GM11168 (cell line): ENCODE measurements around the gene PSPH.
"Not testable (repeated sequence)": the region's sequence is repeated elsewhere in the genome, so short reads cannot be mapped to it uniquely, and the experiment has no call there.

Source experiments
- in situ Hi-C: fragments of 300-500 bp; cut with MboI; formaldehyde crosslinking; loops from one replicate; pipeline ENCODE4 v1.12.0; 2022; ENCODE audit warnings: low sequenced_read_pairs; ENCODE audit not compliant: unreplicated experiment

The PSPH gene

DNA sequence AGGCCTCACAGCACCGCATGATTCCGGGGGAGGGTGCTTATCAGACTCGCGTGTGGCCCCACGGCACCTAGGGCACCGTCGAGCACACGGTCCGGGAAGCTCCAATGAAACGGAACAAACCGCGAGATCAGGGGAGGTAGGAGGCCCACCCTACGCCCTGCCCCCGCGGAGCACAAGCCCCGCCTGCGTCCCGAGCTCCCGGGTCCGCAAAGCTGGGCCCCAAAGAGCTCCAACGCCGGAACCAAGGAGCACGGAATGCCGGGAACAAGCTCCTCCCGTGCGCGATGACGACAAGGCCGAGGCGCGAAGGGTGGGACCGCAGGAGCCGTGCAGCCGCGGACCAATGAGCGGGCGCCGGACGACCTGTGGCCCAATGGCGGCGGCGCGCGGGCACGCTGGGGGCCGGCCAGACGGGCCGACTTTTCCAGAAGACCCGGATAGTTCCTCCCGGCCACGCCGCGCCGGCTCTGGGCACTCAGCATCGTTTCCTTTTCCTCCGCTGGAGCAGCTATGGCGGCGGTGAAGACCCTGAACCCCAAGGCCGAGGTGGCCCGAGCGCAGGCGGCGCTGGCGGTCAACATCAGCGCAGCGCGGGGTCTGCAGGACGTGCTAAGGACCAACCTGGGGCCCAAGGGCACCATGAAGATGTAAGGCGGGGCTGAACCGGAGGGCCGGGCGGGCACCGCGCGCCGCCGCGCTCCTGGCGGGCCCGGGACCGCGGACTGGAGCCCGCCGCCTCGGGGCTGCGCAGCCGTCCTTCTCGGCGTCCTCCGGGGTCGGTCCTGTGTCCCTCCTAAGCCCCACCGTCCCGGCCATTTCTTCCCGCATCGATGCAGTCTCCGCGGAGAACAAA is at the start of gene PSPH, which contains the start of gene CCT6A:
Gene PSPH, minus strand, starts transcription at position 106 of the 853 bp plus-strand sequence. CDS start 30,232 bp downstream, outside the sequence.
Gene CCT6A, plus strand, starts transcription at position 427 of the 853 bp plus-strand sequence. Its CDS starts 84 bp downstream, at position 511.
- in situ Hi-C loops, result no loop called here

DNA sequence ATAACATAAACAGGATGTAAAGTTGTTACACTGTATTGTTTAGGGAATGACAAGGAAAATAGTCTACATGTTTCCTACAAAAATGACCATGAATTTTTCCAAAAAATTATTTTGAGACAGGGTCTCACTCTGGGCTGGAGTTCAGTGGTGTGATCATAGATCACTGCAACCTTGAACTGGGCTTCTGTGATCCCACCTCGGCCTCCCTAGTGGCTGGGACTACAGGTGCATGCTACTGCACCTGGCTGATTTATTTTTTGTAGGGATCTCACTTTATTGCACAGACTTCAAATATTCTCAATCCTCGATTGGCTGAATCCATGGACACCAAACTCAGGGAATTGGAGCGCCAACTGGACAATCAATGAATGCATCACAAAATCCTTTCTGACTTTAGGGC is 48.4 kb upstream of the PSPH start:
- in situ Hi-C loops, result loop anchor here (25.0 kb wide), 1 partner anchor 462 kb away; no protein-coding TSS in a partner anchor

DNA sequence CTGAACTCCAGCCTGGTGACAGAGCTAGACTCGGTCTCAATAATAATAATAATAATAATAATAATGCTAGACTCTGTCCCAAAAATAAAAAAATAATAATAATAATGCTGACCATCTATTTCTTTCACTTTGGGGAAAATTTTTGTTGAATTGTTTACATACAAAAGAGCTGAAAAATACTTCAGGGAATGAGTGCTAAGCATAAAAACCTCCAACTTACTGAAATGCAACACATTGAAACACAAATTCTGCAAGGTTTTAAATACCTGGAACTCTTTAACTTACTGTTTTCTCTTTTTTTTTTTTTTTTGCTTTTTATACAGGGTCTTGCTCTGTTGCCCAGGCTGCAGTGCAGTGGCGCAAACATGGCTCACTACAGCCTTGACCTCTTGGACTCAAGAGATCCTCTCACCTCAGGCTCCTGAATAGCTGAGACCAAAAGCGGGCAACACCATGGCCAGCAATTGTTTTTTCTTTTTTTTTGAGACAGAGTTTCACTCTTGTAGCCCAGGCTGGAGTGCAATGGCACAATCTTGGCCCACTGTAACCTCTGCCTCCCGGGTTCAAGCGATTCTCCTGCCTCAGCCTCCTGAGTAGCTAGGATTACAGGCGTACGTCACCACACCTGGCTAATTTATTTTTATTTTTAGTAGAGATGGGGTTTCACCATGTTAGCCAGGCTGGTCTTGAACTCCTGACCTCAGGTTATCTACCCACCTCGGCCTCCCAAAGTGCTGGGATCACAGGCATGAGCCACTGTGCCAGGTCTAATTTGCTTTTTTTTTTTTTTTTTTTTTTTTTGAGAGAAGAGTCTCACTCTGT is 47.2 kb upstream of the PSPH start:
- in situ Hi-C loops, result loop anchor here (25.0 kb wide), 1 partner anchor 461 kb away; no protein-coding TSS in a partner anchor

DNA sequence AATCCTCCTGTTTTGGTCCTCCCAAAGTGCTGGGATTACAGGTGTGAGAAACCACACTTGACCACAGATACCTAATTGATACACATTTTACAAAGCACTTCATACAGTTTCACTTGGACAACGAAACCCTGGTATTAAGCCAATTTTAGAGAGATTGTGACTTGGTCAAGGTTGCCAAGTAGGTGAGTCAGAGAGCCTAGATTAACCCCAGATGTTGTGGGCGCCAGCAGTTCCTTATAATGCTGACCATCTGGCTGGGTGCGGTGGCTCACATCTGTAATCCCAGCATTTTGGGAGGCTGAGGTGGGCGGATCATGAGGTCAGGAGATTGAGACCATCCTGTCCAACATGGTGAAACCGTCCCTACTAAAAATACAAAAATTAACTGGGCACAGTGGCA is 46.5 kb upstream of the PSPH start:
- in situ Hi-C loops, result loop anchor here (25.0 kb wide), 1 partner anchor 460 kb away; no protein-coding TSS in a partner anchor

DNA sequence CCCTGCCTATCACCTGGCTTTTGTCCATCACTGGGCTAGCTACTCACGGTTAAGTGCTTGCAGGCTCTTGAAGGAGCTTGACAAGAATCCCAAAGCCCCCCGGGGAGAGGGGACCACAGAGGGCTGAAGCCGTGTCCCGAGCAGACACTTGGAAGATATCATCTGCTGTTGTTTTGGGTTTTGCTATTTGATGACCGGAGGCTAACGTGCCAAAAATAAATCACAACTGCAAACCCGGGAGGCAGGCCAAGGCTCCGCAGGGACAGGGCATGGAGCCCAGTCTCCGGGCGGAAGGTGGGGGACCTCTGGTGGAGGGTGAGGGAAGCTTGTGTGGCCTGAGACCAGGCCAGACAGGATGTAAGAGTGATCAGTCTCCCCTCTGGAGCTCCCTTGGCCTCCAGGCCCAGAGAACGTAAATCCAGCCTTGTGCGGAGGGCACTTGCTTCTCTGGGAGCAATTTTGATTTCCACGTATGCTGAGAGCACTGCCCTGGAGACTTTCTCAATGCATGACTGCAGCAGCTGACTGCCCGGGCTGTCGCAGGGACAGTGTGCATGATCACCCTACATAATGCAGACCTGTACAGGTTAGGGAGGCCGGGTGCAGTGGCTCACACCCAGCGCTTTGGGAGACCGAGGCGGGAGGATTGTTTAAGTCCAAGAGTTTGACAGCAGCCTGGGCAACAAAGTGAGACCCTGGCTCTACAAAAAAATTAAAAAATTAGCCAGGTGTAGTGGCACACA is 41.7 kb upstream of the PSPH start, which contains the start of gene PHKG1:
Gene PHKG1, minus strand, starts transcription at position 164 of the 743 bp plus-strand sequence. CDS start 4,011 bp downstream, outside the sequence.
- in situ Hi-C loops, result loop anchor here (25.0 kb wide), 1 partner anchor 456 kb away; no protein-coding TSS in a partner anchor

DNA sequence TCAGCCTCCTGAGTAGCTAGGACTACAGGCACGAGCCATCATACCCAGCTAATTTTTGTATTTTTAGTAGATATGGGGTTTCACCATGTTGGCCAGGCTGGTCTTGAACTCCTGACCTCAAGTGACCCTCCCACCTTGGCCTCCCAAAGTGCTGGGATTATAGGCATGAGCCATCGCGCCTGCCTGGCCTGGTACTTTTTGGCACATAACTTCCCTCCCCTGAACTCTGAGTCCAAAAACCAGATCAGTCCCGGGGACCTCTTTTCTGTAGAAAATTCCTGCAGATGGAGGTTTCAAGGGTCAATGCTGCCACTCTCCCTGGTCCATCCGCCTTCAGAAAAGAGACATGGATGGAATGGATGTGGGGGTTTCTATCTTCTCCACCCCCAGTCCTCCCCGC is 41.1 kb upstream of the PSPH start:
- in situ Hi-C loops, result loop anchor here (25.0 kb wide), 1 partner anchor 455 kb away; no protein-coding TSS in a partner anchor

DNA sequence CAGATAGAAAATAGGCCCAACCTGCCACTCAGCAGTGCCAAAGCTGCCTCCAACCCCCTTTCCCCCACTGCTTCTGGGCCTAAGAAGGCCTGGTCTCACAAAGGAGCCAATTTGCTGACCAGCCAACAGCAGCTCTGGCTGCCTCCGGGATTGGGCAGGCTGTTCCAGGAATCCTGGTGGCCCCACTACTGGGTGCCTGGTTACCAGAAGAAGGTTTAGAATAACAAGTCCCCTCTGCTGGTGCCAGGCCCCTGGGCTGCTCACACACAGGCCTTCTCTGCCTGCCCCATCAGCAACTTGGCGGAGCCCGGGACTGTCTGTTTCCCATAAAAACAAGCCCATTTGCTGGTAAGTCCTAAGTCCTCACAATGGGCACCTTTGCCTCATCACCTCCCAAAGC is 40.3 kb upstream of the PSPH start:
- in situ Hi-C loops, result loop anchor here (25.0 kb wide), 1 partner anchor 454 kb away; no protein-coding TSS in a partner anchor

DNA sequence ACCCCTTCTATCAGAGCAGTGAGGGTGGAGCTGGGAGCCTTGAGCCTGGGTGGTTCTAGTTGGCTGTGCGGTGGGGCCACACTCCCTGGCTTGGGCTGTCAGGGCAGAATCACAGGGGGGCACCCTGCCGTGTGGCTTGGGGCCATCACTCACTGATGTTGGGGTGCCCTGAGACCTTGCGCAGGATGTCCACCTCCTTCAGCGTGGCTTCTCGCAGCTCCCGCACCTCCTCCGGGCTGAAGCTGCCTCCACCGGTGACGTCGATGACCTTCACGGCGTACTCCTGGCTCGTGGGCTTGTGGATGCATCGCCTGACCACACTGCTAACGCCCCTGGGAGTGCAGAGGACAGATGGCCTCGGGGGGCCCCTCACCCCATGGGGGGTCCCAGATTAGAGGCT is 36.2 kb upstream of the PSPH start:
- in situ Hi-C loops, result loop anchor here (25.0 kb wide), 1 partner anchor 450 kb away; no protein-coding TSS in a partner anchor

DNA sequence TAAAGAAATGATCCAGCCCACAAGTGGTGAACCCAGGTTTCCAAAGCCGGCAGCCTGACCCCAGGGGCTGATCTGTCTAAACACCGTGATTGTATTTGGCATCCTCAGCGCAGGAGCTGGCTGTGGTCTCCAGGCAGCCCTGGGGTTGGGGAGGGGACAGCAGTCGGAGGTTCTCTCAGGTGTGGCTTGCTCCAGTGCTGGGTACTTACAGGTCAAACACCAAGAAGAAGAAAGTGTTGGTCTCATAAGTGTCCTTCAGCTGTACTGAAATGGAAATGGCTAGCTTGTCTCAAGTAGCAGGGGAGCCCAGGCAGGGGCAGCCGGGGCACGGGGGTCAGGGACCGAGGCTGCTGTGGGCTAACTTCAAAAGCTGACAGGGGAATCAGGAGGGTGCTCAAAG is 35.5 kb upstream of the PSPH start:
- in situ Hi-C loops, result loop anchor here (25.0 kb wide), 1 partner anchor 449 kb away; no protein-coding TSS in a partner anchor

DNA sequence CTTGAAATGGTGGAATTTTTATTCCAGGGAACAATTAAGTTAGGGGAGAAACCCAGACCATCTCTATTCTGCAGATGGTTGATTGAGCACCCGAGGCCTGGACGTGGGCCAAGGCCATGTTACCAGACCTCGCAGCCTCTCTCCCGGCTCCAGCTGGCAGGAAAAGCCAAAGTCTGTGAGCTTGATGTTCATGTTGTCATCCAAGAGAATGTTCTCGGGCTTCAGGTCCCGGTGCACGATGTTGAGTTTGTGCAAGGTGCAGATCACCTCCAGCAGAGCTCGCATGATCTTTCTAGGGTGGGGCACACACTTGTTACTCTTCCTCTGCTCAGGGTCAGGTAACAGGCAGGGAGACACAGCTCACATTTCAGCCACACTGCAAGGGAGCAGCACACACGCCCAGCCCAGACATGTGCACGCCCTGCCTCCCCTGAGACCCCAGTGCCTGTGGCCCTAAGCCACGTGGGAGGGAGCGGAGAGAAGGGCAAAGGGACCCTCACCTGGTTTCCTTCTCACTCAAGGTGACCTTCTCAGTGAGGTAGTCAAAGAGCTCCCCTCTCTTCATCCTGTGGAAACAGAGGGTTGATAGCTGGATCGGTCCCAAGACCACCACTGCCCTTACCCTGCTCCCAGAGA is 32.0 kb upstream of the PSPH start:
- in situ Hi-C loops, result loop anchor here (25.0 kb wide), 1 partner anchor 446 kb away; no protein-coding TSS in a partner anchor

DNA sequence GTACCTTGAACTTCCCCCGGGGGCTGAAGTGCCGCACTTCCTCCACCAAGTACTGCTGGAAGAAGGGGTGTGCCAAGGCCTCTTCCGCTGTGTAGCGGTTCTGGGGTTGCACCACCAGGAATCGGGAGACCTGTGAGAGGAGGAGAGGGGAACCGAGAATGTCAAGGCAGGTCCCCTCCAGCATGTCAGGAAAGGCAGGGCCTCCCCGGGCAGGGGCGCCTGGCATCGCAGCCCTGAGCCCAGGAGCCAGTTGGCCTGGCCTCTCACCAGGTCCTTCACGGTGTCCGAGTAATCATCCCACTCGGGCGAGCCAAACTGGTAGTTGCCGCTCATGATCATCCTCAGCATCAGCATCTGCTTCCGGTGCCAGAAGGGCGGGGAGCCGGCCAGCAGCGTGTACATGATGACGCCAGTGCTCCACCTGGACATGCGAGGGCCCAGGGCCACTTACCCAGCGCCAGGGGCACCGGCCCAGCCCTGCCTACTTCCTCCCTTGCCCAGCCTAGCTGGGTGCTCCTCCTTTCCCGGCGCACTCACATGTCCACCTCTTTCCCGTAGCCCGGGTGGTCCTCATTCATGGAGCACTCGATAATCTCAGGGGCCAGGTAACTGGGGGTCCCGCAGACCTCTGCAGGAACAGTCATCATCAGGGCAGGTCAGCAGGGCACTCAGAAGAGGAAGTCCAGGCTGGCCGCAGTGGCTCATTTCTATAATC is 30.5 kb upstream of the PSPH start:
- in situ Hi-C loops, result loop anchor here (25.0 kb wide), 1 partner anchor 444 kb away; no protein-coding TSS in a partner anchor

DNA sequence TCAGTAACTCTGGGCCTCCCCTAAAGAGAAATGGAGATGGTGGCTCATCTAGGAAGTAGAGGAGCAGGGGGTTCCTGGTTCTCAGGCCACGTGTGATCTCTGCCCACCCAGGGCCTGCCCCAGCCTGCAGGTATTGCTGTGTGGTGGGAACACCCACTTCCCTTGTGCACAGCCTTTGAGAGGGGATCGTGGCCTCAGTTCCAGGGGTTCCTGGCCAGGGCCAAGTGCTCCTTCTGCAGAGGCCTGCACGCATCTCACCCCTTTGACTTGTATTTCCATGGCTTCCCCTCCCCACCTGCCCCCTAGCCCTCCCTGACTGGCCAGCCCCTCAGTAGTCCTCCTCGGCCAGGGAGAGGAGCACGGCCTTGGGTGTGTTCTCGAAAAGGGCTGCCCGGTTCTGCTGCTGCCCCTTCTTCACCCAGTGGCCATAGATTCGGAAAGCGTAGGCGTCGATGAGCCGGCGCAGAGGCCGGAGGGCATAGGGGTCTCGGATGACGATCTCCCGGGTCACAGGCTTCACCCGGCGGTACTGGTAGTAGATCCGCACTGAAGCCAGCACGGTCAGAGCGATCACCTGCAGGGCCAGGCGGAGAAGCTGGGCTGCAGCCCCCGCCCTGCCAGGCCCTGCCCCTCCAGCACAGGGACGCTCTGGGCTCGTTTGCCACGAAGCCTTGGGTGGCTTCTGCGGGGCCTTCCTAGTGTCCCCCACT is 29.6 kb upstream of the PSPH start:
- in situ Hi-C loops, result loop anchor here (25.0 kb wide), 1 partner anchor 444 kb away; no protein-coding TSS in a partner anchor

DNA sequence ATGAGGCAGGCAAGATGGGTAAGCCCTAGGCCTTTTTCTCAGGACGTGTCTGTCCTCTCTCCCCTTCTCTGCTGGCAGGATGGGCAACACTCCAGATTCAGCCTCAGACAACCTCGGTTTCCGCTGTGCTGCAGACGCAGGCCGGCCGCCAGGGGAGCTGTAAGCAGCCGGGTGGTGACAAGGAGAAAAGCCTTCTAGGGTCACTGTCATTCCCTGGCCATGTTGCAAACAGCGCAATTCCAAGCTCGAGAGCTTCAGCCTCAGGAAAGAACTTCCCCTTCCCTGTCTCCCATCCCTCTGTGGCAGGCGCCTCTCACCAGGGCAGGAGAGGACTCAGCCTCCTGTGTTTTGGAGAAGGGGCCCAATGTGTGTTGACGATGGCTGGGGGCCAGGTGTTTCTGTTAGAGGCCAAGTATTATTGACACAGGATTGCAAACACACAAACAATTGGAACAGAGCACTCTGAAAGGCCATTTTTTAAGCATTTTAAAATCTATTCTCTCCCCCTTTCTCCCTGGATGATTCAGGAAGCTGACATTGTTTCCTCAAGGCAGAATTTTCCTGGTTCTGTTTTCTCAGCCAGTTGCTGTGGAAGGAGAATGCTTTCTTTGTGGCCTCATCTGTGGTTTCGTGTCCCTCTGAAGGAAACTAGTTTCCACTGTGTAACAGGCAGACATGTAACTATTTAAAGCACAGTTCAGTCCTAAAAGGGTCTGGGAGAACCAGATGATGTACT is 28.4 kb upstream of the PSPH start:
- in situ Hi-C loops, result loop anchor here (25.0 kb wide), 1 partner anchor 442 kb away; no protein-coding TSS in a partner anchor

DNA sequence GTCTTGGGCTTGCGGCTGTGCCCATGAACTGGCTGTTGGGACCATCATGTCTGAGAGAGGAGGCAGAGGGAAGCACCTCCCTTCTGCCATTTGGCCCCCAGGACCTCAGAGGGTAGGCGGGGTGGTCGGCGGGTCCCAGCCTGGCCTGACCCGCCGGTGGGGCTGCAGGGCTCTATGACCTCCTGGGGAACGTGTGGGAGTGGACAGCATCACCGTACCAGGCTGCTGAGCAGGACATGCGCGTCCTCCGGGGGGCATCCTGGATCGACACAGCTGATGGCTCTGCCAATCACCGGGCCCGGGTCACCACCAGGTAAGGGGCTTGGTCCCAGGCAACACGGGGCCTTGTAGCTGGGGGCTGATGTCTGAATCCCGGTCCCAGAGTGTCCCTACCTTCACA is 27.0 kb upstream of the PSPH start:
- in situ Hi-C loops, result loop anchor here (25.0 kb wide), 1 partner anchor 441 kb away; no protein-coding TSS in a partner anchor

DNA sequence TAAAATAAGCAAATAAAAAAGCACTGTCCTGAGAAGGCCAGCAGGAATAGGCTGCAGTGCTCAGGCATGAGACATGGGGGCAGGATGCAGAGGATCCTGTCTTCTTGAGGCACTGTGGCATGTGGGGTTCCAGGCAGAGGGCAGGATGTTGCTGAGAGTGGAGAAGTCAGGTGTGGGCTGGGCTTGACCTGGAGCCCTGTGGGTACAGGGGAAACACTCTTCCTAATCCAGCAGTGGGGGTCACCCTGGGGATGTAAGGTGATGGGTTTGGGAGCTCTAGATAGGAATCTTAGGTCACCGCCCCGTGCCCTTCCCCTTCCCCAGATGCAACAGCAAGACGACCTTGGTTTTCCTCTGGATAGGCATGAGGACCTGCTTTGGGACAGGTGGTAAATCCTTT is 26.4 kb upstream of the PSPH start:
- in situ Hi-C loops, result loop anchor here (25.0 kb wide), 1 partner anchor 440 kb away; no protein-coding TSS in a partner anchor

DNA sequence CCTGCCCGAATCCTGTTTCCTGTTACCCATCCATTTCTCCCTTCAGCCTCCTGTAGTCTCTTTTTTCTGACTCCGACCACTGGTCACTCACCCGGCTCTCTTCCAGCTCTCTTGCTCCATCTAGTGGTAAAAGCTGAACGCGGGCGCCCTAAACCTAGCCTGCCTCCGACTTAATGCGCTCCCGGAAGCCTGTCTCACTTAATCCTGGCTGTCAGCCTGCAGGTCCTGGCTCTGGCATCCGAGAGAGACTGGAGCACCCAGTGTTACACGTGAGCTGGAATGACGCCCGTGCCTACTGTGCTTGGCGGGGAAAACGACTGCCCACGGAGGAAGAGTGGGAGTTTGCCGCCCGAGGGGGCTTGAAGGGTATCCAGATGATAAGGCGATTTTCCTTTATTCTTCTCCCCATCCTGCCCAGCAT is 23.1 kb upstream of the PSPH start:
- in situ Hi-C loops, result no loop called here

DNA sequence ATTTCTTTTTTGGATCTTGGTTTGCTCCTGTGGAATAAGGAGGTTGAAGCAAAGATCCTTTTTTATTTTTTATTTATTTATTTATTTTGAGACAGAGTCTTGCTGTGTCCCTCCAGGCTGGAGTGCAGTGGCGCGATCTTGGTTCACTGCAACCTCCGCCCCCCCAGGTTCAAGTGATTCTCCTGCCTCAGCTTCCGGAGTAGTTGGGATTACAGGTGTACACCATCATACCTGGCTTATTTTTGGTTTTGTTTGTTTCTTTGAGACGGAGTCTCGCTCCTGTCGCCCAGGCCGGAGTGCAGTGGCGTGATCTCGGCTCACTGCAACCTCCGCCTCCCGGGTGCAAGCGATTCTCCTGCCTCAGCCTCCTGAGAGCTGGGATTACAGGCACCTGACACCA is 15.1 kb upstream of the PSPH start:
- in situ Hi-C loops, result not testable (repeated sequence)
